ENCODE results near the gene XRCC1.

The XRCC1 gene

DNA sequence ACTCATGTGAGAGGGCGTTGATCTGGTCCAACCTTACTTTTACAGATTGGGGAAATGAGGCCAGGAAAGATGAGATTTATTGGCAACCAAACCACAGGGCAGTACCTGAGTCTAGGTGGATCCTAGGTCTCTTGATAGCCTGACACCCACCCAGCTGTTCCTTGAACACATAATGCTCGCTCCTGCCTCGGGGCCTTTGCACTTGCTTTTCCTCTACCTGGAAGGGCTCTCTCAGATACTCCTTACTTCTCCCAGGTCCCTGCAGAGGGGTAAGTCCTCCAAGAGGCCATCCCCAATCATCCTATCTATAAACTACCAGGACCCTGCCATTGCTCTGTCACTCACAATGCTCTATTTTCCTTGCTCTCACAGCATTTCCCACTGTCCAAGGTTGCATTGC, 34.9 kb downstream of the XRCC1 start:
- H3K27me3 ChIP-seq (replicated peaks; ENCODE audit: insufficient read depth, low read length): no peaks in the 10 kb centered on the region
- no peak overlapping the region for H3K4me3 ChIP-seq (ENCODE audit: low read length)
- H3K9me2 ChIP-seq (replicated peaks; ENCODE audit: insufficient read depth, low read length): no peaks in the 10 kb centered on the region
- H3K4me2 ChIP-seq (ENCODE audit: low read depth, low read length): no peak overlapping the region
- no peaks in the 10 kb centered on the region for H3K9me3 ChIP-seq (replicated peaks; ENCODE audit: insufficient read depth, low read length)
- DNase-seq: no peak
- no peaks in the 10 kb centered on the region for H4K20me1 ChIP-seq (ENCODE audit: insufficient read depth, low read length)
- TF ChIP-seq EZH2phosphoT487 (IDR thresholded peaks at IDR 0.05; ENCODE audit: low read length) (no peak), EZH2 (optimal IDR thresholded peaks at IDR 0.05; ENCODE audit: low read depth, low read length) (no peak)
- TF ChIP-seq, protein P1, sequence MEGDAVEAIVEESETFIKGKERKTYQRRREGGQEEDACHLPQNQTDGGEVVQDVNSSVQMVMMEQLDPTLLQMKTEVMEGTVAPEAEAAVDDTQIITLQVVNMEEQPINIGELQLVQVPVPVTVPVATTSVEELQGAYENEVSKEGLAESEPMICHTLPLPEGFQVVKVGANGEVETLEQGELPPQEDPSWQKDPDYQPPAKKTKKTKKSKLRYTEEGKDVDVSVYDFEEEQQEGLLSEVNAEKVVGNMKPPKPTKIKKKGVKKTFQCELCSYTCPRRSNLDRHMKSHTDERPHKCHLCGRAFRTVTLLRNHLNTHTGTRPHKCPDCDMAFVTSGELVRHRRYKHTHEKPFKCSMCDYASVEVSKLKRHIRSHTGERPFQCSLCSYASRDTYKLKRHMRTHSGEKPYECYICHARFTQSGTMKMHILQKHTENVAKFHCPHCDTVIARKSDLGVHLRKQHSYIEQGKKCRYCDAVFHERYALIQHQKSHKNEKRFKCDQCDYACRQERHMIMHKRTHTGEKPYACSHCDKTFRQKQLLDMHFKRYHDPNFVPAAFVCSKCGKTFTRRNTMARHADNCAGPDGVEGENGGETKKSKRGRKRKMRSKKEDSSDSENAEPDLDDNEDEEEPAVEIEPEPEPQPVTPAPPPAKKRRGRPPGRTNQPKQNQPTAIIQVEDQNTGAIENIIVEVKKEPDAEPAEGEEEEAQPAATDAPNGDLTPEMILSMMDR (IDR thresholded peaks at IDR 0.05; ENCODE audit: low read length): no peak
- no peak overlapping the region for H3K27ac ChIP-seq (ENCODE audit: low read length)
- H3K9ac ChIP-seq (ENCODE audit: low read length): no peak overlapping the region
- H3K79me2 ChIP-seq (ENCODE audit: low read length): no peaks in the 10 kb centered on the region
- H3F3A ChIP-seq (ENCODE audit: insufficient read depth, low read length): 0 out of 2 replicates have a peak, but pooled peaks cover 10% of the 10 kb centered on the region
- no peaks in the 10 kb centered on the region for H3K4me1 ChIP-seq (ENCODE audit: low read length)
- no peaks in the 10 kb centered on the region for H3K36me3 ChIP-seq (replicated peaks; ENCODE audit: insufficient read depth, low read length)
- H2AFZ ChIP-seq (ENCODE audit: low read length): no peak overlapping the region

GRCh38 chr19:43538922-43539321, 36.4 kb downstream of the XRCC1 start:
- H3K9ac ChIP-seq (ENCODE audit: low read length): no peak overlapping the region
- H3F3A ChIP-seq (ENCODE audit: insufficient read depth, low read length): peaks cover 16% of the 10 kb centered on the region
- TF ChIP-seq, protein P1 (IDR thresholded peaks at IDR 0.05; ENCODE audit: low read length): no peak
- TF ChIP-seq EZH2 (optimal IDR thresholded peaks at IDR 0.05; ENCODE audit: low read depth, low read length): no peak
- TF ChIP-seq EZH2phosphoT487 (IDR thresholded peaks at IDR 0.05; ENCODE audit: low read length): no peak
- no peaks in the 10 kb centered on the region for H3K4me1 ChIP-seq (ENCODE audit: low read length)
- no peak overlapping the region for H3K27ac ChIP-seq (ENCODE audit: low read length)
- no peak overlapping the region for H3K4me2 ChIP-seq (ENCODE audit: low read depth, low read length)
- DNase-seq: no peak
- H3K79me2 ChIP-seq (ENCODE audit: low read length): no peaks in the 10 kb centered on the region
- H3K36me3 ChIP-seq (replicated peaks; ENCODE audit: insufficient read depth, low read length): no peaks in the 10 kb centered on the region
- no peaks in the 10 kb centered on the region for H4K20me1 ChIP-seq (ENCODE audit: insufficient read depth, low read length)
- no peak overlapping the region for H2AFZ ChIP-seq (ENCODE audit: low read length)
- no peak overlapping the region for H3K4me3 ChIP-seq (ENCODE audit: low read length)
- H3K27me3 ChIP-seq (replicated peaks; ENCODE audit: insufficient read depth, low read length): no peaks in the 10 kb centered on the region
- H3K9me3 ChIP-seq (replicated peaks; ENCODE audit: insufficient read depth, low read length): no peaks in the 10 kb centered on the region
- H3K9me2 ChIP-seq (replicated peaks; ENCODE audit: insufficient read depth, low read length): no peaks in the 10 kb centered on the region

DNA sequence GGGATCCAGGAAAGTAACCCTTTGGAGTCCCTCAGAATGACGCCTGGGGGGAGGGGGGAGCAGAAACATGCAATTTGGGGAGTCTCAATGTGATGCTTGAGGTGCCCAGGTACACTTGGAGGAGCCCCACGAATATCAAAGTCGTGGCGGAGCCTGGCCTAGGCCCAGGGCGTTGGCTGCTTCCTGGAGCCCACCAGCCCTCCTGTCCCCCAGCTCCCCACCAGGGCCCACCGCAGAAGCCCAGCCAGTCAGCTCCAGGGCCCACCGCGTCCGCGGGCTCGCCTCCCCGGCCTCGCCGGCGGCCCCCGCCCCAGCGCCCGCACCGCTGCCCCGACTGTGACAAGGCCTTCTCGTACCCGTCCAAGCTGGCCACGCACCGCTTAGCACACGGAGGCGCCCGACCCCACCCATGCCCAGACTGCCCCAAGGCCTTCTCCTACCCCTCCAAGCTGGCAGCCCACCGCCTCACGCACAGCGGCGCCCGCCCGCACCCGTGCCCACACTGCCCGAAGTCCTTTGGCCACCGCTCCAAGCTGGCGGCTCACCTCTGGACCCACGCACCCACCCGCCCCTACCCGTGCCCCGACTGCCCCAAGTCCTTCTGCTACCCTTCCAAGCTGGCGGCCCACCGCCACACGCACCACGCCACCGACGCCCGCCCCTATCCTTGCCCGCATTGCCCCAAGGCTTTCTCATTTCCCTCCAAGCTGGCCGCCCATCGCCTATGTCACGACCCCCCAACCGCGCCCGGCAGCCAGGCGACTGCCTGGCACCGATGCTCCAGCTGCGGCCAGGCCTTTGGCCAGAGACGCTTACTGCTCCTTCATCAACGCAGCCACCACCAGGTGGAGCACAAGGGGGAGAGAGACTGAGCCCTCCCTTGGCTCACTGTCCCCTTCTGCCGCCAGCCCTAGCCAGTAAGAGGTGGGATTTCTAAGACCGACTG, 40.2 kb downstream of the XRCC1 start:
- Histone ChIP-seq H3K27me3 (replicated peaks; ENCODE audit: insufficient read depth, low read length) (no peaks in the 10 kb centered on the region), H2AFZ (ENCODE audit: low read length) (no peak overlapping the region), H3K79me2 (ENCODE audit: low read length) (no peaks in the 10 kb centered on the region), H3K9me3 (replicated peaks; ENCODE audit: insufficient read depth, low read length) (no peaks in the 10 kb centered on the region), H3K4me3 (ENCODE audit: low read length) (no peak overlapping the region), H3K4me2 (ENCODE audit: low read depth, low read length) (no peak overlapping the region), H3K9ac (ENCODE audit: low read length) (no peak overlapping the region), H4K20me1 (ENCODE audit: insufficient read depth, low read length) (no peaks in the 10 kb centered on the region), H3K27ac (ENCODE audit: low read length) (no peak overlapping the region), H3K9me2 (replicated peaks; ENCODE audit: insufficient read depth, low read length) (no peaks in the 10 kb centered on the region), H3F3A (ENCODE audit: insufficient read depth, low read length) (peaks cover 32% of the 10 kb centered on the region), H3K4me1 (ENCODE audit: low read length) (no peaks in the 10 kb centered on the region), H3K36me3 (replicated peaks; ENCODE audit: insufficient read depth, low read length) (no peaks in the 10 kb centered on the region)
- DNase-seq: no peak
- TF ChIP-seq, protein P1 (IDR thresholded peaks at IDR 0.05; ENCODE audit: low read length): peak; percentile 28
- TF ChIP-seq EZH2phosphoT487 (IDR thresholded peaks at IDR 0.05; ENCODE audit: low read length): no peak
- no peak for TF ChIP-seq EZH2 (optimal IDR thresholded peaks at IDR 0.05; ENCODE audit: low read depth, low read length)
